Vein endothelial cell (primary cell): ENCODE data around the gene KRTAP2-4. TPM values are rescaled to one million over a fixed set of nuclear protein-coding genes. Genes with fewer than 3 reads are reported as not detected.

ENCODE experiments used
- total RNA-seq: library from RNA; depleted of rRNA; stranded (reverse); fragments of >200 nt; gene quantifications from 2 replicates; pipeline ENCODE4 v1.2.3, GENCODE V29; 2012

KRTAP2-4 gene
- total RNA-seq, result not detected in 2 replicates

GRCh38 chr17:41065829-41066624 is at the start of gene KRTAP2-4:
Gene KRTAP2-4, minus strand, starts transcription at chr17:41065879. Its CDS starts 34 bp downstream, at chr17:41065845.

GRCh38 chr17:41105347-41105746 is 39.7 kb upstream of the KRTAP2-4 start, which contains the start of gene KRTAP4-9:
Gene KRTAP4-9, plus strand, starts transcription at chr17:41105389. Its CDS starts 0 bp downstream, at chr17:41105389.

GRCh38 chr17:41101586-41102259 is 36.0 kb upstream of the KRTAP2-4 start, which contains the start of gene KRTAP4-16:
Gene KRTAP4-16, minus strand, starts transcription at chr17:41102209. Its CDS starts 0 bp downstream, at chr17:41102209.

GRCh38 chr17:41098042-41098441 is 32.4 kb upstream of the KRTAP2-4 start, which contains the start of gene KRTAP4-8:
Gene KRTAP4-8, minus strand, starts transcription at chr17:41098142. Its CDS starts 58 bp downstream, at chr17:41098084.

GRCh38 chr17:41084100-41084856 is 18.6 kb upstream of the KRTAP2-4 start, which contains the start of gene KRTAP4-7:
Gene KRTAP4-7, plus strand, starts transcription at chr17:41084150. Its CDS starts 57 bp downstream, at chr17:41084207.

GRCh38 chr17:41060052-41060604 is 5.6 kb downstream of the KRTAP2-4 start, which contains the start of gene KRTAP2-3:
Gene KRTAP2-3, minus strand, starts transcription at chr17:41060114. Its CDS starts 64 bp downstream, at chr17:41060050.

GRCh38 chr17:41055130-41055529 is 10.5 kb downstream of the KRTAP2-4 start, which contains the start of gene KRTAP2-2:
Gene KRTAP2-2, minus strand, starts transcription at chr17:41055230. Its CDS starts 19 bp downstream, at chr17:41055211.

GRCh38 chr17:41046735-41047465 is 18.8 kb downstream of the KRTAP2-4 start, which contains the start of gene KRTAP2-1:
Gene KRTAP2-1, minus strand, starts transcription at chr17:41047316. Its CDS starts 49 bp downstream, at chr17:41047267.

GRCh38 chr17:41040783-41041571 is 24.7 kb downstream of the KRTAP2-4 start, which contains the start of gene KRTAP1-1:
Gene KRTAP1-1, minus strand, starts transcription at chr17:41041450. Its CDS starts 53 bp downstream, at chr17:41041397.

GRCh38 chr17:41034346-41034935 is 31.2 kb downstream of the KRTAP2-4 start, which contains the start of gene KRTAP1-3:
Gene KRTAP1-3, minus strand, starts transcription at chr17:41034874. Its CDS starts 53 bp downstream, at chr17:41034821.

GRCh38 chr17:41029633-41030245 is 35.9 kb downstream of the KRTAP2-4 start, which contains the start of gene KRTAP1-4:
Gene KRTAP1-4, minus strand, starts transcription at chr17:41030195. Its CDS starts 117 bp downstream, at chr17:41030078.

GRCh38 chr17:41026715-41027471 is 38.8 kb downstream of the KRTAP2-4 start, which contains the start of gene KRTAP1-5:
Gene KRTAP1-5, minus strand, starts transcription at chr17:41027208. Its CDS starts 53 bp downstream, at chr17:41027155.

Other genes starting within 250 kb of the KRTAP2-4 start
- gene KRT10, start 243.3 kb downstream of the KRTAP2-4 start, total RNA-seq, result 0.98 and 5.4 TPM in 2 replicates
- gene KRT12, start 198.7 kb downstream of the KRTAP2-4 start, total RNA-seq, result not detected in 2 replicates
- not detected in 2 replicates for gene KRT20, start 180.6 kb downstream of the KRTAP2-4 start, total RNA-seq
- gene KRT23, start 128.2 kb downstream of the KRTAP2-4 start, total RNA-seq, result not detected in 2 replicates
- gene KRT39, start 98.9 kb downstream of the KRTAP2-4 start, total RNA-seq, result not detected in 2 replicates
- not detected in 2 replicates for gene KRT40, start 81.6 kb downstream of the KRTAP2-4 start, total RNA-seq
- gene KRTAP3-3, start 71.7 kb downstream of the KRTAP2-4 start, total RNA-seq, result not detected in 2 replicates
- not detected in 2 replicates for gene KRTAP3-2, start 66.0 kb downstream of the KRTAP2-4 start, total RNA-seq
- not detected in 2 replicates for gene KRTAP3-1, start 56.8 kb downstream of the KRTAP2-4 start, total RNA-seq
- not detected in 2 replicates for gene KRTAP1-5, start 38.7 kb downstream of the KRTAP2-4 start, total RNA-seq
- gene KRTAP1-4, start 35.7 kb downstream of the KRTAP2-4 start, total RNA-seq, result not detected in 2 replicates
- not detected in 2 replicates for gene KRTAP1-3, start 31.0 kb downstream of the KRTAP2-4 start, total RNA-seq
- not detected in 2 replicates for gene KRTAP1-1, start 24.4 kb downstream of the KRTAP2-4 start, total RNA-seq
- gene KRTAP2-1, start 18.6 kb downstream of the KRTAP2-4 start, total RNA-seq, result not detected in 2 replicates
- not detected in 2 replicates for gene KRTAP2-2, start 10.6 kb downstream of the KRTAP2-4 start, total RNA-seq
- gene KRTAP2-3, start 5.8 kb downstream of the KRTAP2-4 start, total RNA-seq, result not detected in 2 replicates
- not detected in 2 replicates for gene KRTAP4-7, start 18.3 kb upstream of the KRTAP2-4 start, total RNA-seq
- gene KRTAP4-8, start 32.3 kb upstream of the KRTAP2-4 start, total RNA-seq, result not detected in 2 replicates
- not detected in 2 replicates for gene KRTAP4-16, start 36.3 kb upstream of the KRTAP2-4 start, total RNA-seq
- not detected in 2 replicates for gene KRTAP4-9, start 39.5 kb upstream of the KRTAP2-4 start, total RNA-seq
- gene KRTAP4-11, start 52.5 kb upstream of the KRTAP2-4 start, total RNA-seq, result not detected in 2 replicates
- not detected in 2 replicates for gene KRTAP4-12, start 58.3 kb upstream of the KRTAP2-4 start, total RNA-seq
- gene KRTAP4-6, start 74.7 kb upstream of the KRTAP2-4 start, total RNA-seq, result not detected in 2 replicates
- gene KRTAP4-5, start 83.9 kb upstream of the KRTAP2-4 start, total RNA-seq, result not detected in 2 replicates
- not detected in 2 replicates for gene KRTAP4-4, start 94.9 kb upstream of the KRTAP2-4 start, total RNA-seq
- not detected in 2 replicates for gene KRTAP4-3, start 102.3 kb upstream of the KRTAP2-4 start, total RNA-seq
- not detected in 2 replicates for gene KRTAP4-2, start 112.3 kb upstream of the KRTAP2-4 start, total RNA-seq
- gene KRTAP4-1, start 119.0 kb upstream of the KRTAP2-4 start, total RNA-seq, result not detected in 2 replicates
- gene KRTAP9-1, start 124.0 kb upstream of the KRTAP2-4 start, total RNA-seq, result not detected in 2 replicates
- not detected in 2 replicates for gene KRTAP9-2, start 160.8 kb upstream of the KRTAP2-4 start, total RNA-seq
- not detected in 2 replicates for gene KRTAP9-3, start 166.6 kb upstream of the KRTAP2-4 start, total RNA-seq
- not detected in 2 replicates for gene KRTAP9-8, start 172.1 kb upstream of the KRTAP2-4 start, total RNA-seq
- not detected in 2 replicates for gene KRTAP9-4, start 183.8 kb upstream of the KRTAP2-4 start, total RNA-seq
- not detected in 2 replicates for gene KRTAP9-9, start 189.5 kb upstream of the KRTAP2-4 start, total RNA-seq
- gene KRTAP9-6, start 199.5 kb upstream of the KRTAP2-4 start, total RNA-seq, result not detected in 2 replicates
- gene KRTAP9-7, start 209.8 kb upstream of the KRTAP2-4 start, total RNA-seq, result not detected in 2 replicates
- gene KRTAP29-1, start 237.0 kb upstream of the KRTAP2-4 start, total RNA-seq, result not detected in 2 replicates
- not detected in 2 replicates for gene KRTAP16-1, start 243.4 kb upstream of the KRTAP2-4 start, total RNA-seq
- gene KRTAP17-1, start 249.8 kb upstream of the KRTAP2-4 start, total RNA-seq, result not detected in 2 replicates